C4-2B (cell line): ENCODE measurements around the gene HCAR2.

Source experiments
- CTCF ChIP-seq: fragments of 450-650 bp; conservative IDR thresholded peaks from 2 replicates; pipeline ENCODE4 v1.5.1; 2017; ENCODE audit warnings: mild to moderate bottlenecking
- ZFX ChIP-seq: fragments of 450-650 bp; IDR thresholded peaks from 2 replicates; pipeline ENCODE4 v1.6.1; 2017

GRCh38 chr12:122656298-122656697 lies 46.9 kb downstream of the HCAR2 start:
- TF ChIP-seq CTCF, result no peak
- no peak for TF ChIP-seq ZFX
